ENCODE measurements around the gene RAD9A. TPM values are rescaled to one million over a fixed set of nuclear protein-coding genes. Genes with fewer than 3 reads are reported as not detected.
"Not testable (repeated sequence)": the region's sequence is repeated elsewhere in the genome, so short reads cannot be mapped to it uniquely, and the experiment has no call there.

Gene RAD9A
- polyA plus RNA-seq, 2 donors: 17.5 to 26.2 TPM

DNA sequence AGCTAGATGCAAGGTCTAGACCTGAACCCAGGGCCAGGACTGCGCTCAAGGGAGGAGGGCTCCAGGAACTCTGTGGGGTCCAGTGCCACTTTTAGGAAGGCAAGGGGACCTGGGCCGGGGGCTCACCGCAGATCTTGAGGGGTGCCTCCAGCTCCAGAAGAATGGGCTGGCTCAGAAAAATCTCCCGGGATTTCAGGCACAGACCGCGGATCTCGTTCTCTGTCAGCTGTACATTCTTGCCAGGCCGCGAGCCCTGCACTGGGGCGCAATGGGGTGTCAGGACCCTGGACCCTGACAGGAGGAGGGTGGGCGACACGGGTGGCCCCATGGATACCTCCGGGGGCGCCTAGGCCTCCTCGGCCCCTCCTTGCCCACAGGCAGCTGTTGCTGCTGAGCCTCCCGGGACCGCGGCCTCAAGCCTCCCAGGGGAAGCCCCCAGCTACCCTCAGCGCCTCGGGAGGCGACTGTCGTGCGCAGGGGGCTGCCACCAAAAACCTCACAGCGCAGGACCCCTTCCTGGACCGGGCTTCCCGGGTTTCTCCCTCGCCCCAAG, 9.2 kb downstream of the RAD9A start:
- Histone ChIP-seq H3K4me1 (ENCODE audit: control insufficient read depth in 2 of 2, insufficient read depth in 2 of 2, low read length in 1 of 2) (peaks cover 0 to 13% of the 10 kb centered on the region in 2 donors), H3K27ac (ENCODE audit: low read depth in 2 of 2, low read length in 1 of 2) (peak overlapping the region; percentile 94 to 96), H3K27me3 (ENCODE audit: control insufficient read depth in 1 of 2, insufficient read depth in 2 of 2, low read length in 2 of 2) (no peaks in the 10 kb centered on the region), H3K36me3 (ENCODE audit: control insufficient read depth in 2 of 2, insufficient read depth in 2 of 2, low read length in 1 of 2) (peaks cover 15 to 29% of the 10 kb centered on the region in 2 donors), H3K4me3 (ENCODE audit: low read depth in 1 of 2, low read length in 2 of 2) (peak overlapping the region; percentile 78 to 93), H3K9me3 (ENCODE audit: control insufficient read depth in 2 of 2, insufficient read depth in 1 of 2, low read depth in 1 of 2, low read length in 1 of 2) (no peaks in the 10 kb centered on the region)
- 2 to 3% methylated on average over 26 to 27 of the region's 27 CpGs for WGBS, 2 donors

GRCh38 chr11:67401495-67402191, 9.9 kb downstream of the RAD9A start, which contains the start of gene PPP1CA:
PPP1CA (minus strand) TSS chr11:67401858; CDS start chr11:67401782, 76 bp downstream.
- H3K36me3 ChIP-seq (ENCODE audit: control insufficient read depth in 2 of 2, insufficient read depth in 2 of 2, low read length in 1 of 2): peaks cover 15 to 29% of the 10 kb centered on the region in 2 donors
- peak within 1 kb of the TSS; percentile 94 to 96 for H3K27ac ChIP-seq (ENCODE audit: low read depth in 2 of 2, low read length in 1 of 2)
- WGBS, 2 donors: 0 to 1% methylated on average over 56 to 73 of the region's 73 CpGs
- no peaks in the 10 kb centered on the region for H3K27me3 ChIP-seq (ENCODE audit: control insufficient read depth in 1 of 2, insufficient read depth in 2 of 2, low read length in 2 of 2)
- peaks cover 0 to 13% of the 10 kb centered on the region in 2 donors for H3K4me1 ChIP-seq (ENCODE audit: control insufficient read depth in 2 of 2, insufficient read depth in 2 of 2, low read length in 1 of 2)
- peak within 1 kb of the TSS; percentile 78 to 93 for H3K4me3 ChIP-seq (ENCODE audit: low read depth in 1 of 2, low read length in 2 of 2)
- no peaks in the 10 kb centered on the region for H3K9me3 ChIP-seq (ENCODE audit: control insufficient read depth in 2 of 2, insufficient read depth in 1 of 2, low read depth in 1 of 2, low read length in 1 of 2)

DNA sequence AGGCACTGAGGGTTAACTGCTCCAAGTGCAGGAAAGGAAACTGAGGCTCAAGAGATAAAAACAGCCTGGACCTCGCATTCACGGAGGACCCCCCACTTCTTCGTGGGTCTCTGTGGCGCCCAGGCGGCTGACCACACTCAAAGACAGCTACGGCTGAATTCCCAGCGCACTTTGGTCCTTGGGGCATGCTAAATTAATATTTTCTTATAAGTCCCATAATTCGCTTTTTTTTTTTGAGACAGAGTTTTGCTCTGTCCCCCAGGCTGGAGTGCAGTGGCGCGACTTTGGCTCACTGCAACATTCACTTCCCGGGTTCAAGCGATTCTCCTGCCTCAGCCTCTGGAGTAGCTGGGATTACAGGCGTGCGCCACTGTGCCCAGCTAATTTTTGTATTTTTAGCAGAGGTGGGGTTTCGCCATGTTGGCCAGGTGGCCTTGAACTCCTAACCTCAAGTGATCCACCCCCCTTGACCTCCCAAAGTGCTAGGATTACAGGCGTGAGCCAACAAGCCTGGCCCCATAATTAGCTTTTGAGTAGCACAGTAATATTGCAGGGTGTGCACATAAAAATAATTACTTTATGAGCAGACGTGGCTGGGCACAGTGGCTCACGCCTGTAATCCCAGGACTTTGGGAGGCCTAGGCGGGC, 10.5 kb downstream of the RAD9A start:
- WGBS, 2 donors: 47 to 52% methylated on average over 19 of the region's 19 CpGs

DNA sequence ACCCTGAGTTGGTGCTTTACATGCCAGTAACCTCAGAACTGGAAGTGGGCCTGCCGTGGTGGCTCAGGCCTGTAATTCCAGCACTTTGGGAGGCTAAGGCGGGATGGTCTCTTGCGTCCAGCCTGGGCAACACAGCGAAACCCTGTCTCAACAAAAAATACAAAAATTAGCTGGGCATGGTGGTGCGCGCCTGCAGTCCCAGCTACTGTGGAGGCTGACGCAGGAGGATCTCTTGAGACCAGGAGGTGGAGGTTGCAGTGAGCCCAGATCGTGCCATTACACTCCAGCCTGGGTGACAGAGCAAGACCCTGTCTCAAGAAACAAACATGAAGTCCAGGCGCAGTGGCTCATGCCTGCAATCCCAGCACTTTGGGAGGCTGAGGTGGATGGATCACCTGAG, 11.3 kb downstream of the RAD9A start:
- H3K27me3 ChIP-seq (ENCODE audit: control insufficient read depth in 1 of 2, insufficient read depth in 2 of 2, low read length in 2 of 2); H3K9me3 ChIP-seq (ENCODE audit: control insufficient read depth in 2 of 2, insufficient read depth in 1 of 2, low read depth in 1 of 2, low read length in 1 of 2); H3K4me3 ChIP-seq (ENCODE audit: low read depth in 1 of 2, low read length in 2 of 2); H3K27ac ChIP-seq (ENCODE audit: low read depth in 2 of 2, low read length in 1 of 2): not testable (repeated sequence)
- H3K4me1 ChIP-seq (ENCODE audit: control insufficient read depth in 2 of 2, insufficient read depth in 2 of 2, low read length in 1 of 2): peaks cover 0 to 16% of the 10 kb centered on the region in 2 donors
- peaks cover 6 to 18% of the 10 kb centered on the region in 2 donors for H3K36me3 ChIP-seq (ENCODE audit: control insufficient read depth in 2 of 2, insufficient read depth in 2 of 2, low read length in 1 of 2)
- 95 to 96% methylated on average over 9 of the region's 9 CpGs for WGBS, 2 donors

More for the DNA sequence above, 10.5 kb downstream of the RAD9A start:
- Histone ChIP-seq H3K36me3 (ENCODE audit: control insufficient read depth in 2 of 2, insufficient read depth in 2 of 2, low read length in 1 of 2) (peaks cover 12 to 26% of the 10 kb centered on the region in 2 donors), H3K4me1 (ENCODE audit: control insufficient read depth in 2 of 2, insufficient read depth in 2 of 2, low read length in 1 of 2) (peaks cover 0 to 14% of the 10 kb centered on the region in 2 donors), H3K27ac (ENCODE audit: low read depth in 2 of 2, low read length in 1 of 2) (peak overlapping the region; percentile 77 to 90)
- H3K4me3 ChIP-seq (ENCODE audit: low read depth in 1 of 2, low read length in 2 of 2); H3K27me3 ChIP-seq (ENCODE audit: control insufficient read depth in 1 of 2, insufficient read depth in 2 of 2, low read length in 2 of 2); H3K9me3 ChIP-seq (ENCODE audit: control insufficient read depth in 2 of 2, insufficient read depth in 1 of 2, low read depth in 1 of 2, low read length in 1 of 2): not testable (repeated sequence)

DNA sequence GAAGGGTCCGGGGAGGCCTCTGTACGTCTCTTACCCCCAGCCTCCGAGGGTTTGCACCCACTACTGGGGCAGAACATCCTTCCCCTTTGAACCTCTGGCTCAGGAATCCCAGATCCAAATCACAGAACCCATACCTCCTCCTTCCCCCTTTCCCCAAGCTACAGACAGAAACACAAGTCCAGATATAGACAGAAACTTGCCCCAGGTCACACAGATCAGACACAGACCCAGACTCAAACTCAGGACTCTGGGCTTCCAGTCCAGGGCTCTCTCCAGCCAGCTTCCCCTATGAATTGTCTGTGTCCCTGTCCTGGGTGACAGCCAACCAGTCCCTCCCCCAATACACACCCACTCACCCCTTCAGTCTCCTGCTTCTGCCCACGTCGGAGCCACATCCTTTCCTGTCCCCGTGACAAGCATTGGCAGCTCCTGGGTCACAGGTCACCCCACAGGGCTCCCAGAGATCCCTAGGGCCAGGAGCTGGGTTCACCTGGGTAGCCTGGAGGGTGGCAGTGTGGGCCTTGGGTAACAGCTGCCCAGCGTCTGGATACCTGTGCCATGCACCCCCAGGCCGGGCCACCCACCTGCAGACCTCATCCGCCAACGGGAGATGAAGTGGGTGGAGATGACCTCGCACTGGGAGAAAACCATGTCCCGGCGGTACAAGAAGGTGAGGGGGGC, 12.9 kb downstream of the RAD9A start:
- no peaks in the 10 kb centered on the region for H3K9me3 ChIP-seq (ENCODE audit: control insufficient read depth in 2 of 2, insufficient read depth in 1 of 2, low read depth in 1 of 2, low read length in 1 of 2)
- H3K27ac ChIP-seq (ENCODE audit: low read depth in 2 of 2, low read length in 1 of 2): peak overlapping the region in 1 of 2 donors; percentile 15
- no peaks in the 10 kb centered on the region for H3K27me3 ChIP-seq (ENCODE audit: control insufficient read depth in 1 of 2, insufficient read depth in 2 of 2, low read length in 2 of 2)
- peaks cover 0 to 4% of the 10 kb centered on the region in 2 donors for H3K36me3 ChIP-seq (ENCODE audit: control insufficient read depth in 2 of 2, insufficient read depth in 2 of 2, low read length in 1 of 2)
- H3K4me1 ChIP-seq (ENCODE audit: control insufficient read depth in 2 of 2, insufficient read depth in 2 of 2, low read length in 1 of 2): peaks cover 0 to 10% of the 10 kb centered on the region in 2 donors
- 54 to 56% methylated on average over 12 to 13 of the region's 13 CpGs for WGBS, 2 donors
- peak overlapping the region; percentile 28 to 39 for H3K4me3 ChIP-seq (ENCODE audit: low read depth in 1 of 2, low read length in 2 of 2)

DNA sequence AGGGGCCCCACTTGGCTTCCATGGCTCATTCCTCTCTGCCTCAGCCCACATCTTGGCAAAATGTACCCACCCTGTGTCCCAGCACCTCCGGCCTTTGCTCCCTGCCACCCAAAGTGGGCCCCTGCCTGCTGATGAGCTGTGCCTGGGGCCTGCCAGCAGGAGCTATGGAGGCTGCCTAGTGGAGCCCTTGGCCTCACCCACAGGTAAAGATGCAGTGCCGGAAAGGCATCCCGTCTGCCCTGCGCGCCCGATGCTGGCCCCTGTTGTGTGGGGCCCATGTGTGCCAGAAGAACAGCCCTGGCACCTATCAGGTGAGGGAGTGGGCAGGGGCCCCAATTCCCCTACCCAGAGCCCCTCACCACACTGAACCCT, 13.4 kb downstream of the RAD9A start:
- no peaks in the 10 kb centered on the region for H3K9me3 ChIP-seq (ENCODE audit: control insufficient read depth in 2 of 2, insufficient read depth in 1 of 2, low read depth in 1 of 2, low read length in 1 of 2)
- H3K27ac ChIP-seq (ENCODE audit: low read depth in 2 of 2, low read length in 1 of 2): no peak overlapping the region
- H3K27me3 ChIP-seq (ENCODE audit: control insufficient read depth in 1 of 2, insufficient read depth in 2 of 2, low read length in 2 of 2): no peaks in the 10 kb centered on the region
- peak overlapping the region in 1 of 2 donors; percentile 28 for H3K4me3 ChIP-seq (ENCODE audit: low read depth in 1 of 2, low read length in 2 of 2)
- 87 to 92% methylated on average over 6 of the region's 6 CpGs for WGBS, 2 donors
- H3K36me3 ChIP-seq (ENCODE audit: control insufficient read depth in 2 of 2, insufficient read depth in 2 of 2, low read length in 1 of 2): peaks cover 0 to 4% of the 10 kb centered on the region in 2 donors
- peaks cover 0 to 9% of the 10 kb centered on the region in 2 donors for H3K4me1 ChIP-seq (ENCODE audit: control insufficient read depth in 2 of 2, insufficient read depth in 2 of 2, low read length in 1 of 2)

DNA sequence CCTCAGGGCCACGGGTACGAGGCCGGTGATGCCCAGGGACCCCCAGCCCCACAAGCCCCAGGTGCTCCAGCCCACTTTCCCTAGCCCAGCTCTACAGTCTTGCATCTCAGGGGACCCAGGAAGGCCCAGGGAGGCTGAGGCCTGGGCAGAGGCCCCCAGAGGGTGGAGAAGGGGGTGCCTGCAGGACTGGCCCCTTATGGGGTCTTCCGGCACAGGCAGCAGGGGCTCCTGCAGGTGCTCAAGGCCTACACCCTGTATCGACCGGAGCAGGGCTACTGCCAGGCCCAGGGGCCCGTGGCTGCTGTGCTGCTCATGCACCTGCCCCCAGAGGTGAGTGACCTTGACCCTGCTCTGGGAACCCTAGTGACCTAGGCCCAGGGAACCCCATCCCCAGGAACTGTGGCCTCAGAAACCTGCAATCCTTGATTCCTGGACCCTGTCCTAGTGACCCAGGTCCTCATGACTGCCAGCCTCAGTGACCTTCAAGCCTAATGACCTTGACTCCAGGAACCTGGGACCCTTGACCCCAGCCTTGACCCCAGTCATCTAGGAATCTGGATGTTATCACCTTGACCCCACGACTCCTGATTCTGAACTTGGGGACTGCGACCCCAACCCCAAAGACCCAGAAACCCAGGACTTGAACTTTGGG, 14.0 kb downstream of the RAD9A start:
- Histone ChIP-seq H3K36me3 (ENCODE audit: control insufficient read depth in 2 of 2, insufficient read depth in 2 of 2, low read length in 1 of 2) (no peaks in the 10 kb centered on the region), H3K4me3 (ENCODE audit: low read depth in 1 of 2, low read length in 2 of 2) (no peak overlapping the region), H3K4me1 (ENCODE audit: control insufficient read depth in 2 of 2, insufficient read depth in 2 of 2, low read length in 1 of 2) (peaks cover 0 to 2% of the 10 kb centered on the region in 2 donors), H3K27me3 (ENCODE audit: control insufficient read depth in 1 of 2, insufficient read depth in 2 of 2, low read length in 2 of 2) (no peaks in the 10 kb centered on the region), H3K9me3 (ENCODE audit: control insufficient read depth in 2 of 2, insufficient read depth in 1 of 2, low read depth in 1 of 2, low read length in 1 of 2) (no peaks in the 10 kb centered on the region), H3K27ac (ENCODE audit: low read depth in 2 of 2, low read length in 1 of 2) (no peak overlapping the region)
- WGBS, 2 donors: 82 to 88% methylated on average over 9 of the region's 9 CpGs

- H3K4me3 ChIP-seq (ENCODE audit: low read depth in 1 of 2, low read length in 2 of 2): no peak overlapping the region
- WGBS, 2 donors: 67 to 70% methylated on average over 14 to 18 of the region's 18 CpGs
- peaks cover 0 to 2% of the 10 kb centered on the region in 2 donors for H3K4me1 ChIP-seq (ENCODE audit: control insufficient read depth in 2 of 2, insufficient read depth in 2 of 2, low read length in 1 of 2)
- no peaks in the 10 kb centered on the region for H3K36me3 ChIP-seq (ENCODE audit: control insufficient read depth in 2 of 2, insufficient read depth in 2 of 2, low read length in 1 of 2)
- no peak overlapping the region for H3K27ac ChIP-seq (ENCODE audit: low read depth in 2 of 2, low read length in 1 of 2)
- no peaks in the 10 kb centered on the region for H3K27me3 ChIP-seq (ENCODE audit: control insufficient read depth in 1 of 2, insufficient read depth in 2 of 2, low read length in 2 of 2)
- no peaks in the 10 kb centered on the region for H3K9me3 ChIP-seq (ENCODE audit: control insufficient read depth in 2 of 2, insufficient read depth in 1 of 2, low read depth in 1 of 2, low read length in 1 of 2)
Observed at GRCh38 chr11:67406420-67406968, 14.7 kb downstream of the RAD9A start.

Measured in esophagus (tissue), 2 donors.